ENCODE data around the gene TENT5C.

TENT5C gene

GRCh38 chr1:117659550-117660270 is 53.9 kb downstream of the TENT5C start:
- no peak for DNase-seq

DNA sequence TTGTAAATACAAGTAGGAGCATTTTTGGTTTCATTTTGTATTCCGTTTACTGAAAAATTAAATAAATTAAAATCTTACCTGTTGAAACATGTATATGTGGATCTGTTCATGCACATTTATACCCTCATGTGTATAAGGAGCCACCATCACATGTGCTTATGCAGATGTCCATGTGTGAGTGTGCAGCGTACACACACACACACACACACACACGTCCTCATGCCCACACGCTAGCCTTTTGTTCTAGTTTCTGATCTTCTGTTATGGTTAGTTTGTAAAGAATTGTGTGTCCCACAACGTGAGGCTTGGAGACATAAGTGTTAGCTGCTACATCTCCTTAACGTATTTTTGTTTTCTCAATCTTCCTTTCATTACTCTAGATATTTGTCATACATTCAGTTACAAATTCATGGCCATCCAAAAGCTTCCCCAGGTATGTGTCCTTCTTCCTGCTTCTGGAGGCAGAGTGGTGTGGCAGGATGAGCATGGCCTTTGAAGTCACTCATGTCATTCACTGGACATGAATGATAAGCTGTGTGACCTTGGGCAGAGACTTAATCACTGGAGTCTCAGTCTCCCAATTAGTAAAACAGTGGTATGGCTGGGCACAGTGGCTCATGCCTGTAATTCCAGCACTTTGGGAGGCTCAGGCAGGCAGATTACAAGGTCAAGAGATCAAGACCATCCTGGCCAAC is 54.6 kb downstream of the TENT5C start:
- DNase-seq, result no peak

DNA sequence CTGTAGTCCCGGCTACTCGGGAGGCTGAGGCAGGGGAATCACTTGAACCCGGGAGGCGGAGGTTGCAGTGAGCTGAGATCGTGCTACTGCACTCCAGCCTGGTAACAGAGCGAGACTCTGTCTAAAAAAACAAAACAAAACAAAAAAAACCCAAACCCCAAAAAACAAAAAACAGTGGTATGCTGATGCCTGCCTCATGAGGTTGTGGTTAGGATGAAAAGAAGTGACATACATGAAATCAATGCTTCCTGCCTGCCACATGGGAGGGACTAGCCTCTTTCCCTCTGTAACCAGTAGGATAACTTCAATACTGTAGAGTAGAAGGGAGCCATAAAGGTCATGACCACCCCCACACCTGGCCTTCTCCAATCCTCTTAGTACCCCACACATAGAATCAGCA is 55.2 kb downstream of the TENT5C start:
- no peak for DNase-seq

DNA sequence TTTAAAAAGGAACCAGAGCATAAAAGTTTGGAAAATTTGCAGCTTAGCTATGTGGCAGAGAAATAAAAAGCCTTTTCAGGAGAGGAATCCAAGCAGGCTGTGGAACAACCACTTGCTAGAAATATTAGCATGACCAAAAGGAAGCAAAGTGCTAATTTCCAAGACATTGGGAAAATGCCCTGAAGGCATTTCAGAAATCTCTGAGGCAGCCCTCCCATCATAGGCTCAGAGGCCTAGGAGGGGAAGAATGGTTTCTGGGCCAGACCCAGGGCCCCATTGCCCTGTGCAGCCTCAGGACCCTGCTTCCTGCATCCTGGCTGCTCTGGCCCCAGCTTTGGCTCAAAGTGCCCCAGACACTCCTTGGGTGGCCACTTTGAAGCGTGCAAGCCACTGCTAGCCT is 56.8 kb downstream of the TENT5C start:
- no peak for DNase-seq

GRCh38 chr1:117663156-117663902 is 57.5 kb downstream of the TENT5C start:
- no peak for DNase-seq

- no peak for DNase-seq
Measured at GRCh38 chr1:117664314-117664713, 58.5 kb downstream of the TENT5C start.

DNA sequence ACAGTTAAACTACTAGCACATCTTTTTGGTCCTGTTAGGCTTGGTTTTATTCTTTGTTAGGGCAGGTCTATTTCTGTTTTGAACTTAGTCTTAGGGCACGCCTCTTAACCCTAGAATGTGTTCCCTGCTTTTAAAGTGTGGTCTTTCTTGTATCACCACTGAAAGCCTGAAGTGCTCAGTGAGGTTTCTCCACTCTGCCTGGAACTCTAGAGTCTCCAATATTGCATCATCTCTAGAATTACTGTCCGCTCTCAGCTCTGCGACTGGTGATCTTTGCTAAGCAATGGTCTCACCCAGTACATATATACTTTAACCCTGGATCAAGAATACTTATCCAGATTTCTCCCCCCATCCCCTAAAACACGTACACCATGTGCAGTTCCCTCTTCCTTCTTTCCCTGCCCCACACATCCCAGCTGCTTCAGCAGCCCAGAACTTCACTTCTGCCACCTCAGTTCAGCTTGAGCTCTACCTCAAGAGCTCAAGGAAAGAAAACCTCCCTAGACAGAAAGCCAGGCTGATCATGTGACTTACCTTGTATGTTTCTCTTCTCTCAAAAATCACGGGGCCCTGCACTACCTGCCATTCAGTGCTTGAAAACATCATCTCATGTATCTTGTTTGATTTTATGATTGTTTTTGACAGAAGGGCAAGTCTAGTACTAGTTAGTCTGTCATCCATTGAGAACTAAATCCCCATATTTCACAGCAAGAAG is 59.9 kb downstream of the TENT5C start:
- no peak for DNase-seq

DNA sequence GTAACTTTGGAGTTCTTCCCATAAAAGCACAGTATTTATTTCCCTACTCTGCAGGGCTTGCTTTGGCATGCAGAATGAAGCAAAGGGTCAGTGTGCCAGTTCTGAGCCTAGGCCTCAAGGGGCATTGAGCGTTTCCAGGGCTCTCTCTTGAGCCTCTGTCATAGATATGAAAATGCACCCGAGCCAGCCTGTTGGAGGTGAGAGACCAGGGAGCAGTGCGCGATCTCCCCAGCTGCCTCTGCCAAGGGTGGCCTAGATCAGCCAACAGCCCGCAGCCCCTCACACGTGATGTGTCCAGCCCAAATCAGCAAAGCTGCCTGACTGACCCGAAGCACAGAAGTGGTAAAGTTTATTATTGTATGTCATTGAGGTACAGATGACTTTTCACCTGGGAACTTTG is 63.7 kb downstream of the TENT5C start:
- no peak for DNase-seq

DNA sequence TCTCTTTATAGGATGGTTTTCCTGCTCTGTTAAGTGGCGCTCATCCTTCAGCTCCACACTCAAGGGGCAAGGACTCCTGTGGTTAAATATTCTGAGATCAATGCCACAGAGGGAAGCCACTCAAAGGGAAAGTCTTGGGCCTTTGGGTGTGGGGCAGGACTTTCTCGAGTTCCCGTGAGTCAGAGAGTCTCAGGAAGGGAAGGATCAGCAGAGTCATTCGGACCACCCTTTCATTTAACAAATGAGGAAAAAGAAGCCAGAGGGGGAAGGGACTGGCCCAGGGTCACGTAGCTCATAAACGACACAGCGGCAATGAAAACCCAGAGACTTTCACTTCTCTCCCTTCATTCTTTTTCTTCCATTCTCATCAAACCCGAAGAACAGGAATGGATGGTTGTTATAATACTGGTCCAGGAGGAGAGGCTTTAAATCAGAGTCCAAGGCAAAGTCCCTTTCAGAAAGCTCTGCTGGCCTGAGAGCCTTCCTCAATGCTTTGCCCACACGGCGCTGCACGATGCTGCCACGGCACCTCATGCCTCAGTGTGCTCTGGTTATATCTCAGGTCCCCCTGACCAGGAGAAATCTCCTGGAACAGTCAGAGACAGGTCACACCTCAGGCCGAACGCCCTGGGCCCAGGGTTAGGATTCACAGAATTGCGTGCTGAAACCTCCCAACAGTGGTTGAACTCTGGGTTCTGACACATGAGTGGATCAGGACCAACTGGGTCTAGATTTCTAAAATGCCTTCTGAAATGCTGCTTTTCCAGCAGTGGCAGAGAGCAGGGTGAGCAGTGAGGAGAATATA is 65.3 kb downstream of the TENT5C start:
- no peak for DNase-seq

GRCh38 chr1:117671781-117672501 is 66.1 kb downstream of the TENT5C start:
- no peak for DNase-seq

DNA sequence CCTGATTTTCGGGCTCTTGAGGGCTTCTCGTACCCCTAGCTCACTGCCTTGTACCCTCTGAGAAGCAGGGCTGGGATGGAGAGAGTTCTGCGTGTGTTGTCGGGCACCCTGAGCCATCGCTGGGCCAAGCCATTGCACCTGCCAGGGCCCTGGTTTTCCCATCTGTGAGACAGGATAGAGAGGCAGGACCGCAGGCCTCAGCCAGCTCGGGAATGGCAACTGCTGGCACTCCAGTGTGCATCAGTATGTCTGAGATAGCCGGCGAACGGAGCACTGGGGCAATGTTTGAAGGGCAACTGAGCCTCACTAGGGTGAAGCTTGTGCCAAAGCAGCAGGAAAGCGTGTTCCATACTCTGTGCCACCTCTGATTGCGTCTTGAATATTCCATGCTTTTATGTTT is 66.9 kb downstream of the TENT5C start:
- DNase-seq, result no peak

GRCh38 chr1:117673405-117673804 is 67.6 kb downstream of the TENT5C start:
- DNase-seq, result no peak

GRCh38 chr1:117674521-117675400 is 68.9 kb downstream of the TENT5C start:
- no peak for DNase-seq

DNA sequence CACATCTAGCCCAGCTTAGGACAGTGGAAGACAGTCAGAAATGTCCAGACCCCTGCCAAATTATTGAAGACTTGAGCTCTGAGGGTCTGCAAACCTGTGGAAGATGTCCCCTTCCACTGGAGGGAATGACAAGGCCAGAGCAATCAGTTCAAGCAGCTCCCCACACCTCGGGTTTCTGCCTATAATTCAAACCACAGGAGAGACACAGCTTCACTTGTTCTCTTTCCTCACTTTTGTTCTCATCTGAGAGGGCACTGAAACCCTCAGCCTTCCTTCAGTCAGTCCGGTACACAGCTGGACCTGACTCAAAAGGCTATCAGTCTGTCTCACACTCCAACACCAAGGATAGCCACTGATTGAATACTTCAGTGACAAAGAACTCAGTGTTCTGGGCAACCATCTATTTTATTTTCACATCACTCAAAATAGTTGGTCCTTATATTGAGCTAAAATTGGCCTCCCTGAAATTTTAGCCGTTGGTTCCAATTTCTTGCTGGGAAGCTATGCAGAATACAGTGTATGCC is 70.1 kb downstream of the TENT5C start:
- DNase-seq, result no peak

DNA sequence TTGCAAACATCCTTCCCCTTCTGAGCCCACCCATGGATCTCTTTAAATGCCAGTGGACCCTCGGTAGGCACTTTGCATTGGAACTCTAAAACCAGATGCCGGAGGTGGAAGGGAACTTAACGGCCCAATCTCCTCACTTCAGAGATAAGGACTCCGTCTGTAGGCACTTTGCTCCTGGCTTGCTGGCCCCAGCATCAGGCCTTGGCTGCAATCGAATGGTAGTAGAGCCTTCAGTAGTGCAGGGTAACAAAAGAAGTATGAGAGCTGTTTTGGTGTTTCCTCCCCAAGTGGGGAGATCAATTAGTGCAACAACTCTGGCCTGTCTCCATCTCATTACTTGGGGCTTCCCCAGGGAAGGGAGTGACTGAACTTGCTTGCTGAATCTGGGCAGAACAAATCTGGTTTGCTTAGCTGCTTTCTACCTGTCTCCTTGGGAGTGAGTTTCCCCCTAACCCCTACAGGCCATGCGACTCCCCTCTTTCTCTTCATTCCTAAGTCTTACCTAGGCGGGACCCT is 70.8 kb downstream of the TENT5C start:
- DNase-seq, result no peak

Measured in NCI-H1436 treated with DMSO at 0.1 percent for 48 hours (cell line).